ENCODE measurements around the gene PDZD8.

The PDZD8 gene

DNA sequence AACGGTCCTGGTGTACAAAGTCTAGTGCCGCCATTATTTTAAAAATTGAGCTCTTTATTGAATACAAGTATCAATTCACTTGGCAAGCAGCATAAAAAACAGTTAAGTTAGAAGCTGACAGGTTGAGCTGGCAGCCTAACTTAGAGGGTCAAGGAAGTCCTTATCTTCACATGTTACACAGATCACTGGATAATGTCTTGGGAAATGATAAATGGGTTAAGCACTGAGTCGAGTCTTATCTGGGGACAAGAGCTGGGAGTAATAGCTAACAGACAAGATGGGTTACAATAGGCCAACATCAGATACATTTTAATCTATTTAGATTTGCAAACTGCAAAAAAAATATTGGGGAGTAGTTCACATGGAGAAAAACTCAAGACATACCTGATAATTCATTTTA lies 100.1 kb downstream of the PDZD8 start:
- DNase-seq, result no peak

DNA sequence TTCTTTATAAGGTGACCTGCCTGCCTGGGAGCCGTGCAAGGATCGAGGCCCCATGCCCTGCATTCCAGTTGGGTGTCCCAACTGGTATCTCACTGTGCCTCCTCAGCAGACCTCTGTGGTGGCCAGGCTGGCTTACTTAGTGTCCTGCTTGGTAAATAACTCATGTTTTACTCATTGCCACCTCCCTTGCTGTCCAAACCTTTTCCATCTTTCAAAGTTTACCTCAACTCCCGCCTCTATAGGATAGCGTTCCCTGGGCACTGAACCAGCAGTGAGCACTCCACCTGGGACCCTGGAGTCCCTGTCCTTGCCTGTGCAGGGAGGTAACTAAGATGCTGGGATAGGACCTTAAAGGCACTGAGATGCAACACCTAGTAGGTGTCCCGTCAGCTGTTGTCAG lies 100.7 kb downstream of the PDZD8 start:
- DNase-seq, result no peak

DNA sequence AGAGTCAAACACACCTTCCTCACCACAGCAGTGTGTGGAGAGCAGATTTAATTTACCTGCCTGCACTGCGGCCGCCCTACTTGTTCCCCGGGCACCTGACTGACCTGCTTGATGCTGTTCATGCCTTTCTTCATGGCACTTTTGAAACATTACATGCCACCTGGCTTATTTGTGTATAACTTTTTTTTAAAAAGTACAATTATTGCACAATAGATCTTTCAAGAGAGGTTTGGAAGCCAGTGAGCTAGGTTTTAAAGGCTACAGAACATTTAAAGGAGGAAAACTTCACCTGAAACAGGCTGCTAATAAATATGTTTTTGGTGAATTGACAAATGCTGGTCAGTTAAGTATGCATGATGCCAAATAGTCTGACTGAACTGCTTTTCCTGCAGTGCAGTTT lies 101.3 kb downstream of the PDZD8 start:
- no peak for DNase-seq

DNA sequence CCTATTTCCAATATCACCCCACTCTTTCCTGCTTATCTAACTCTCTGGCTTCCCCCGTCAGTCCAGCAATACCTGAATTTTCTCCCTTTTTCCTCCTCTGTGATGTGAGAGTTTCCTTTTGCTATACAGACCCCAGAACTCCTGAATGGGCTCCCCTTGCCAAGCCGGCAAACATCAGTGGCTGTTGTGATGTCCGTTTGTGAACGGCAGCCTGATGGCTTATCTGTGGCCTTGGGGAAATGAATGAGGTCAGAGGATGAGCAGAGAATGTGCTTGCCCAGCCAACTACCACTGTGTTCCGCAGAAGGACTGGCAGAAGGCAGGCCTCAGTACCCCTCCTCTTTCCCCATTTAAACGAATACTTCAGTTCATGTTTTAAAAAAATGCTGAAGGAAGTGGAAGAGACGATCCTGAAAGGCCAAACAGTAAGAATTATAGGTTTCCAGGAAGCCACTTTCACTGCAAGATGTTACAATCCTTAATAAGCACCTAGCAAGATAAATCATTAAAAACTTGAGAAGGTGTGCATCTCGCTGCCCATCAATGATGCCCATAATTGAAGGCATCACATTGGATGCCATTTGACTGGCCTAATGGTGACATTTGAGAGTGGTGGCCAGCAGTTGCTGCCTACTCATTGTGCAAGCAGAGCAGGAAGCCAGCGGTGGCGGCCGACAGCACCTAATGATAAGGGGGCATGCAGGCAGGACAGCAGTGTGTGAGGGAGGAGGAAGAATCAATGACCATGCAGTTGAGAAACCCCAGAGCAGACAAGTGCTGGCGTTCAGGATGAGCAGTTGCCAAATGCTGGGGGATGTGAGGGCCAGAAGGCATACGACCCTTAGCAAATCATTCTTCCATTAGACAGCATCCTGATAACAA lies 102.8 kb downstream of the PDZD8 start:
- DNase-seq, result no peak

DNA sequence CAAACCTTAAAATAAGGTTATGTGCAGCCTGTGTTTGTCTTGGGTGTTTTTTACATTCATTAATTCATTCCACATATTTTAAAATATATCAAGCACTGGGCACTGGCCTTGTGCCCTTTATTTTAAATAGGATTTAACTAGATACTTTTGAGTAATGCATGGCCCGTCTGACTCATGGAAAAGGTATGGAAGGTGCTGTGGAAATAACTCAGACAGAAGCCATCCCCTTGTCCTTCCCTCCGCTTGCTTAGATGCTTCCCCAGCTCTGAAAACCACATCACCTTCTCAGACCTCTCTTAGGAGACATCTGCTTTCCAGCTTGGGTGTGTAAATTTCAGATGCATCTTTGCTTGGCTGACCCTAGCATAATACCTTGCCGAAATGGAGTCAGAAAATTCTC lies 103.8 kb downstream of the PDZD8 start:
- no peak for DNase-seq

DNA sequence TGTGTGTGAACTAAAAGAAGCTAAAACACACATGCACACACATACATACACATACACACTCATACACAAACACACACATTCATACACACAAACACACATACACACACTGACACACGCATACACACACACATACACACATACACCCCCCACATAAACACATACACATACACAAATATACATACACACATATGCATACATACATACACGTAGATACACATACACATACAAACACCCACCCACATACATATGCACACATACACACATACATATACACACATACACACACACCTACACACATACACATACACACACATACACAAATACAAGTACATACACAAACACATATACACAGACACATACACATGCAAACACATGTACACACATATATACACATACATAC lies 106.3 kb downstream of the PDZD8 start:
- no peak for DNase-seq

DNA sequence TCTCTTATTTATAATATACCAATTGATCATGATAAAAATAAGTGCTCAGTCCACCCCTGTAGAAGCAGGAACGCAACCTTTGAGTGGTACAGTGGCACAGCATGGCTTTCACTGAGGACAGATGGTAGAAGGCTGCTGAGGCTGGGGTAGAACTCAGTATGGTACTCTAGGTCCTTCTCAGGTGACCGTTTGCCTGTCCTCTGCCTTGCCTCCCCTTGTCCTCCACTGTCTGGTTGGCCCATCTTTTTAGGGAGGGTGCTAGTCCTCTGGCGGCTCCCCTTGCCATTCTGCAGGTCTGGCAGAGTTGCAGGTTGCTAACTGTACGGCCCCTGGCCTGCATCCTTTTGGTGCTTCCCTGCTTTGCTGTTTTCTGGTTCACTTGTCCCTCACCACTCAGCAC lies 107.0 kb downstream of the PDZD8 start:
- DNase-seq, result no peak

DNA sequence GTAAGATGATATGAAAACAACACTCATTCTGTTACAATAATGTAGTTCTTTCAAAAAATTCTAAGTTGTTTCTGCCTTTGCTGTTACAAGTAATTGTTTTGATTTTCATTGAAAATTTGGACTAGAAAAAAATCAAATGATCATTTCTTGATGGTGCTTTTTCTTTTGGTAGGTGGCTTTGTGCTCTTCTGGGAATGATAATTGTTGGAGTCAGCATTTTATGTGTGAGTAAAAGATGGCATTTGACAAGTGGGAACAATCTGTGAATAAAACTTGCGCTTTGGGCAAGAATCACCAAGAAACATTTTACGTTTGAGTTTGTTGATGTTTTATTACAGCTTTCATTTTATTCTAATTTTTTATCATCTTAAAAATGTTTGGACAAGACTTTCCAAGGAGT lies 108.4 kb downstream of the PDZD8 start:
- DNase-seq, result no peak

DNA sequence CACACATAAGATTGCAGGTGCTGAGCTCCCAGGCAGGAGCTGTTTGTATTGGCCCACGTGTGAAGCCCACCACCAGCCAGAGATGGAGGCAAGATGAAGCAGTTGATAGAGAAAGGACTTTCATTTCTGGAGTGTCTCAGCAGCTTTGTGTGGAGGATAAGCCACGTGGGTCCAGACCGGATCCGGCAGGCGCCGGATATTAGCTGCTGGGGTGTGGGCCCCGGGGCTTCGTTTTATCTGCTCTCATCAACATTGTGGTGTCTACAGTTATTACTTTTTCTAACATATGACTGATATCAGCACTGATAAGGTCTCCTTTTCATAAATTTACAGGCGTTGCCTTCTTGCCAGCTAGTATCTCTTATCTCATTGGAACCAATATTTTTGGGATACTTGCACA lies 108.8 kb downstream of the PDZD8 start:
- no peak for DNase-seq

DNA sequence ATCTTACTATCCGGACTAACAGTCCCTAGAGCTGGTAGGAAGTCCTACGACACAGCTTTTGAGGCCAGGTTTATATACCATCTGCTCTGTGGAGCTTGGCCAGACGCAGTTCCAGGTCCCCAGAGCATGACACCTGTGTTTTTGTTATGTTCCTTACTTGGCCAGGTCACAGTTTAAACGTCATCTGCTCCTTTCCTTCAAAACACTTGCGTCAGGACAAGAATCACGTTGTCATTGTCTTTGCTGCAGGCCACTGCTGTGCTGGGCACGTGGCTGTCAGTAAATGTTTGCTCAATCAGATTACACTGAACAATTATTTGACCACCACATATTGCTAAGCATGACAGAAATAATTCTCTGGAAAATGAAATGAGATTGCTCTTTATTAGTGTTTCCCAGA lies 110.5 kb downstream of the PDZD8 start:
- no peak for DNase-seq

DNA sequence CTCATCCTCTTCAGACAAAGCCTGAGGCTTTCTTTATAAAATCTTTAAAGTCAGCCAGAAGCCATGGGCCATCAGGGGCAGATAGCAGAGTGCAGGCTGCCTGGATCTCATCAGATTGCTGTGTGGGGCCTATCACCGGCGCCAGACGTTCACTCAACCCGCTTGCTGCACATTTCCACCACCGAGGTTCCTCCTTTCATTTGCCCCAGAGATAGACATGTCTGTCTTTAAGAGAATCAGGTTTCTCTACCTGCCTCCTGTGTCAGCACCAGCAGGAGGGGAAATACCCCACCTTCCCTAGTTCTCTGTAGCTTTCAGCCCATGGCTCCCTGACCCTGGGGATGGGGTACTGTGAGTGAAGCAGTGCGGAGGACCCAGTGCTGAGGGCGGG lies 112.3 kb downstream of the PDZD8 start:
- no peak for DNase-seq

DNA sequence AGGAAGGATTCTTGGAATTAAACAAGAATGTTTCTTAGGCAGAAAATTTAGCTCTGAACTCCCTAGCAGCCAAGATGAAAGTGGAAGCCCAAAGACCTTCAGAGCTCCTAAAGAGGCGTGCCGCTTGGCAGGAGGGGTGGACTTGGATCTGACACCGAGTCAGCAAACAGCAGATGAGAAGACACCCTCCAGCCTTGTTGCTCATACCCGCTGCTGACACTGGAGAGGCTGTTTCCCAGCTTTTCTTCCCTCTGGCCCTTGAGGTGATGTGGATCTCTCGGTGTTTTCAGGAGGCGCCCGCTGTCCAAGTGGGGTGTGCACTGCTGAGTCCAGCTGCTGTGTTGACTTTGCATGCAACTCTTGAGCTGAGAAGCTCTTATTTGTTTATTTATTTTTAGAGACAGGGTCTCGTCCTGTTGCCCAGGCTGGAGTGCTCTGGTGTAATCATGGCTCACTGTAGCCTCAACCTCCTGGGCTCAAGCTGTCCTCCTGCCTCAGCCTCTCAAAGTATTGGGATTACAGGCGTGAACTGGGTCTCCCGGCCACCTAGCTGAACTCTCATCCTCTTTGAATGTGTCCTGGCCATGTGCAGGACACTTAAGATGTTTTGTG lies 112.8 kb downstream of the PDZD8 start:
- no peak for DNase-seq

DNA sequence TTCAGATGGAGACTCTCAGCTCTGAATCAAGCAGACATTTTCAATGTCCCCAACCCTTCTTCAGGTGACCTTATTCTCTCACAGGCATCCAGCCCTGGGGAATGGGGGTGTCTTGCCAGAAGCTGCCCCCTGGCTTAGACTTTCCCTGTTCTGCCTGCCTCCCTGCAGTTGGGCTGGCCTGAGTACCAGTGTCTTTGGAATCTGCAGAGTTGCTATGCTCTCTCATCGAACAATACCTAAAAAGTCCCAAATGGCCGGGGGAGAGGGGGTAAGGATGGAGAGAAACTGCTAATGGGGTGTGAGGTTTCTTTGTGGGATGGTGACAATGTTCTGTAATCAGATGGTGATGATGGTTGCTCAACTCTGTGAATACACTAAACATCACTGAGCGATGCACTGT lies 113.7 kb downstream of the PDZD8 start:
- DNase-seq, result no peak

DNA sequence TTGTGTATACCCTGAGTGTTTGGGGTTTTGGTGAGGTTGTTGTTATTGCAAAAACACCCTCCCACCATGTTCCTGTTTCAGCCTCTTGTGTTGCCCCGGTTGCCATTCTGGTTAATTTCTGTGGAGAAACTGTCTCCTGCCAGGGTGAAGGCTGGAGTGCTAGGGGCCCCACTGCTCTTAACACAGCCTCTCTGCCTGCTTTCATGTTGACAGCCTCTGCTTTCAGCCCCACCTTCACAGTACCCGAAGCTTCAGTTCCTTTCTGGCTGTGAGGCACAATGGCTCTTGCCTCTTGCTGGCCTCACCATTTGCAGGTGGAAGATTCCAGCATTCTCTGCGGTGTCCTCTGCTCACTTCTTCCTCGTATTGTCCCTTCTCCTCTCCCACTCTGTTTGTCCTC lies 115.2 kb downstream of the PDZD8 start:
- DNase-seq, result no peak

DNA sequence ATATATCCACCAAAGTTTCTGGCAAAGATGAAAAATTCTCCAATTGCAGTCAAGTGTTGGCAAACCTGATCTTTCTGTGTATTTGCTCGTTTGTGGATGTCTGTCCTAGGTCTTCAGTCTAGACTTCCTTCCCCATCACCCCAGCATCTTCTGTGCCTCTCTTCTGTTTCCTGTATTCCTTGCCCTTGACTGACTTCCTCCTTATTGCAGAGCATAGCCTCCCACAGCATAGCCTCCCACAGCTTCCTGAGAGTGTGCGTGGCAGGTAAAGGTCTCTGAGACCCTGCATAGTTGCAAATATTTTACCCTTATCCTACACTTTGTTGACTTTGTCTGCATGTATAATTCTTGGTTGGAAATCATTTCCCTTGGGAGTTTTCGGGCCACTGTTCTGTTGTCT lies 116.0 kb downstream of the PDZD8 start:
- DNase-seq, result no peak

DNA sequence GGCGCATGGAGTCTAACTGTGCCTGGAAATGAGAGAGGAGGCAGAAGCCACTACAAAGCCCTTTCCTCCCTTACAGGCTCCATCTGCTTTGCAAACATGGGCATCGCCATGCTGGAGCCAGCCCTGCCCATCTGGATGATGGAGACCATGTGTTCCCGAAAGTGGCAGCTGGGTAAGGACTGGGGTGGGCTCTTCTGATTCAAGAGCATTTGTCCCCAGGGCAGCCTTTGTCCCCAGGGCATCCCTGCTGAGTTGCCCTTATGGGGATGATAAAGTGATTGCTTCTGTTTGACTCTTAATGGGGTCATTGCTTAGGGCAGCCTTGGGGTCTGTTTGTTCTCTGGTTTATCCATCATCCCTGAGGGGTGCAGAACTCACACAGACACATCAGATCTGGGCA lies 117.5 kb downstream of the PDZD8 start:
- DNase-seq, result no peak

DNA sequence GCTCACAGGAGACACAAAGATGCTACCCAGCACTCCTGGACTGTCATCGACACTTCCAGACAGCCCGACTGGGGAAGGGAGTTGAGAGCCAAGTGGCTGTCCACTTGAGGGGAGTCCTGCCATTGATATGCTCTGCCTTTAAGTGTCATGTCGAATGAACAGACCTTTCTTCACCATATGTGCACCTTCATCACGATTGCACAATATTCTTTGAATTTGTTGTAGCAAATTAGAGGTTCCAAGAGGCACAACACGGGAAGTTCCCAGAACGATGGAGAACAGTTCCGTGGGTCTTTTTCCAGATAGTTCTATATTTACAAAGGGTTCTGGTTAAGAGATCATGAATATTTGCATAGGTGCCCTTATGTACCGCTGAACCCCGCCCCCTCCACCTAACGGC lies 118.3 kb downstream of the PDZD8 start:
- DNase-seq, result no peak

DNA sequence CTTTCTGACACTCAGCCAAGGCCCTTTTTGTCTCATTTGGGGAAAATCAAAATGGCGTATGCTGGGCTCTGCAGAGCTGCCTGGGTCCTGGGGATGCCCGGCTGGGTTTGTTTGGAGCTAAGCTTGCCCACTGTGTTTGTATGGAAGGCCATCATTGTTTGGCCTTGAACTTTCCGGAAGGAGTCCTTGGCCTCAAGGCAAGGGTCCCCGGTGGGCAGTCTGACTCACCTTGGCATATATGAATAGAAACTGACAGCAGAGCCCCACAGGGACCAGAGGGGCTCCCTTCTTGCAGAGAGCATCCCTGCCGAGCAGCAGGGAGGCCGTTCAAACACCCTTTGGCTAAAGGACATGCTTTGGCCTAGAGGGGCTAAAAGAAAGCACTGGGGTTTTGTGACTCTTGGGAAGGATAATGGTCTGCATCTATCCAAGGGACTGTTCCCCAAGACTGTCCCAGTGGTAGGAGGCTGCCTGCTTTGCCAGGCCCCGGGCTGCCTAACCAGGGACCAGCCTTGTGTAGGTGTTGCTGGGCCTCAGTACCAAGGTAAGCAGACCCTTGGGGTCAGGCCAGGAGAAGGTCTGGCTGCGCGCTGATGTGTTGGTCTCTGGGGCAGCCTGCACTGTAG lies 119.3 kb downstream of the PDZD8 start:
- no peak for DNase-seq

DNA sequence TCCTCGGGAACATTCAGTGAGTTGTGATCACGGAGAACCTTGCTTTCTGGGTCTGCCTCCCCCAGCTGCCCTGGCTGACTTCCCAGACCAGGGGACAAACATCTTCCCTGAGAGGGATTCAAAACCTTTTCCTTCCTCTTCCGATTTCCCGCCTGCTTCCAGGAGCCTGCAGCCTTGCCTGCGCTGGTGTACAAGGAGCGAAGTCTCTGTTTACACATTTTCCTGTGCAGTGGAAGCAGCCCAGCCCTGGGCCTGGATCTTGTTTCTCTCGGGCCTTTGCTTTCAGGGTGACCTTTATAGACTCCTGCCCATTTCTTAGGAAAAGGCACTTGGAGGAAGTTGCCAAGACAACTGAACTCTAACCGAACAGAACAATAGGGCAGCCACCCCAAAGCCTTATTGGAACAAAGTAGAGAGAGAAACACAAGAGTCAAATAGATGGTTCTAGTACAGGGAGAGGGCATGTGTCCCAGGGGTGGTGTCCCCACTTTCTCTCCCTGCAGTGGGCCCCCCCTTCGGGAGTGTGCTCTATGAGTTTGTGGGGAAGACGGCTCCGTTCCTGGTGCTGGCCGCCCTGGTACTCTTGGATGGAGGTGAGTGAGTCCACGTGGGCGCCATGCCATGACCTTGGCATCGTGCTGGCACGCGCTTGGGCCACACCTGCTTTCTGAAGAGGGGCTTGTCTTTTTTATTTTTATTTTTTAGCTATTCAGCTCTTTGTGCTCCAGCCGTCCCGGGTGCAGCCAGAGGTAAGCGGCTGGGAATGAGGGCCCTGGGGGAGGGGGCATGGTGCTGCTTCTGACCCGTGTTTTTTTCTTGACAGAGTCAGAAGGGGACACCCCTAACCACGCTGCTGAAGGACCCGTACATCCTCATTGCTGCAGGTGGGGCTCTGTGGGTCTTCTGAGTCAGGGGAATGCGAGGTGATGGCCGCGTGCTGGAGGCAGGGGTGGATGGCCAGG lies 120.2 kb downstream of the PDZD8 start:
- no peak for DNase-seq

DNA sequence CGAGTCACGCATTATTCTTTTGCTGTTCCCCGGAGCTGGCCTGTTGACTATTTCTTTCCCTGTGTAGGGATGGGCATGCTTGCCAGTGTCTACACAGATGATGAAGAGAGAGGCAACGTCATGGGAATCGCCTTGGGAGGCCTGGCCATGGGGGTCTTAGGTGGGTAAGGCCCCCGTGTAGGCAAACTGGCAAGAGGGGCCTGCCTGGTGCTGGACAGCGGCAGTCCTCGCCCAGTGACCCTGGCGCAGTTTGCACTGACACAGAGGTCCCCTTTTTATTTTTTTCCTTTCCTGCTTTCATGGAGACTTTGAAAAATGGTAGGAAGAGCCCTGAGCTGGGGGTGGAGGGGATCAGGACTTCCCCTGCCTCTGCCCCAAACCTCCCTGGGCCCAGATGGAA lies 120.9 kb downstream of the PDZD8 start:
- DNase-seq, result no peak

DNA sequence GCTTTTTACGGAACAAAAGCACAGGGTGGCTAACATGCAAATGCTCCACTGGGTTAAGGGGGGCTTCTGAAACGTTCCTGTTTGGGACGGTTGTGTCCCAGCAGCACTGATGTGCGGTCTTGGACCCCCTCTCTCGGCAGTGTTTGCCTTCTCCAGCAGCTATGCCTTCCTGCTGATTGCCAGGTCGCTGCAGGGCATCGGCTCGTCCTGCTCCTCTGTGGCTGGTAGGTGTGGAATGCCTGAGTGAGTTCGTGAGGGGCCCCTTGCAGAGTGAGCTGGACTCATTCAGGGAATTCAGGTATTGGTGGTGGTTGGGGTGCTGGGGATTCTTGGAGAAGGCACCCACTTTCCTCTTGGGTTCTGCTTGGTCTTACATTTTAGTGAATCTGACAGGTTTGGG lies 121.3 kb downstream of the PDZD8 start:
- DNase-seq, result no peak

DNA sequence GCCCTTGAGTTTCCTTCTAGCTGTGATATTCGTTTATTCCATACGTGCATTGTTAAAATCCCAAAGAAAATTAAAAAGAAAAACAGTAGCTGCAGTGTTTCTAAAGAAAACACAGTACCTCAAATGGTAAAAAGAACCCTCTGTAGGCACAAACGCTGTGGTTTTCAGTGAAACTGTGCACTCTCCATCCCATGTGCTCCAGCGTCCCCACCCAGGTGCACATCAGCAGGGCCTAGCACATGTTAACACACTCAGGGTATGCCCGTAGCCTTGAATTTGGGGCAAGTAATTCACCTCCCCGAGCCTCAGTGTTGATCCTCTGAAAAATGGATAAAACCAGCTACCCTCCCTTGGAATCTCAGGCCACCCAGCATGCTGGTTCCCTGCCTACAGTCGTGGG lies 124.8 kb downstream of the PDZD8 start:
- no peak for DNase-seq

DNA sequence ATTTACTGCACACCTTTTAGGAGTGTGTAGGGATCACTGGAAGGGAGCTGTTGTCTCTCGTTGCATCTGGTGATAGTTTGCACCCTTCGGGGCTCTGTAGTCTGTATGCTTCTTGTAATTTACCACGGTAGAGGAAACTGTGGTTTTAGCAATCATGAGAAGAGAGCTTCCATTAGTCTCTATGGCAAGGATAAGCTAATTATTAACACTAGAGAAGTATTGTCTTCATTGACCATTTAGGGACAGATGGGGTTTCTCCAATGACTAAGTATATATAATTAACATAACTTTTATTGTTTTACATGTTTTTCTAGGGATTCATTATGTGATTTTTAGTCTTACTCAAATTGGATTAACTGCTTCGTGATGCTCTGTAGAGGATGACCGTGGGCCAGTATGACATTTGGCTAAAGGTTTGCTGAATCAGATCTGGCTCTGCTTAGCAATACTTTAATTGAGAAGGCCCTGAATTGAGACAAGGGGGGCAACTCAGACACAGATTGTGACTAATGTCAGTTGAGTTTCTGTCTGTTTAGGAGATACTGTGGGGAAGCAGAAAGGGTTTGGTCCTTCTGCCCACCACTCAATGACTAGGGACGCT lies 125.6 kb downstream of the PDZD8 start:
- DNase-seq, result no peak

Measured in stimulated activated CD8-positive, alpha-beta memory T cell treated with anti-CD3 and anti-CD28 coated beads, Interleukin-4, amount 100 ng/mL, for 48 hours (primary cell).